ENCODE results near the gene SYTL4. TPM values are rescaled to one million over a fixed set of nuclear protein-coding genes. Genes with fewer than 3 reads are reported as not detected.

The SYTL4 gene
- total RNA-seq, 4 donors from 2014 or later, result 9.5 to 95.3 (median 22.0) TPM

DNA sequence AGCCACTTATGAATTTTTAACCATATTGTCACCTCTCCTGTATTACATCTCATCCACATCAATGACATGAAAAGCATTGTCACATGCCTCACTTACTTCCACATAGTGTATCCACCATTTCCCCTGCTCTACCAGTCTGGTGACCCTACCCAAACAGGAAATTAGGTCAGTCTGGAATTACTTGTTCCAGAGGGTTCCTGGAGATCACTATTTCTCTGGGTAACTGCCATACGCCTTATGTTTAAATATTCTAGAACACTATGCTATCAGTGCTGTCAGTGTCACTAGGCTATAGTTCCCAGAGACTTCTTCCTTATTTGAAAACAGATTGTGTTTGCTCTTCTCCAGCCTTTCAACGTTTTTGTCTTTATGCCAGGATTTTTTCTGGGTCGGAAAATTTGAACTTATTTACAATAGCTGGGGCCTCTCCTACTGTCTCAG, 73.0 kb downstream of the SYTL4 start:
- TF ChIP-seq, protein P1, sequence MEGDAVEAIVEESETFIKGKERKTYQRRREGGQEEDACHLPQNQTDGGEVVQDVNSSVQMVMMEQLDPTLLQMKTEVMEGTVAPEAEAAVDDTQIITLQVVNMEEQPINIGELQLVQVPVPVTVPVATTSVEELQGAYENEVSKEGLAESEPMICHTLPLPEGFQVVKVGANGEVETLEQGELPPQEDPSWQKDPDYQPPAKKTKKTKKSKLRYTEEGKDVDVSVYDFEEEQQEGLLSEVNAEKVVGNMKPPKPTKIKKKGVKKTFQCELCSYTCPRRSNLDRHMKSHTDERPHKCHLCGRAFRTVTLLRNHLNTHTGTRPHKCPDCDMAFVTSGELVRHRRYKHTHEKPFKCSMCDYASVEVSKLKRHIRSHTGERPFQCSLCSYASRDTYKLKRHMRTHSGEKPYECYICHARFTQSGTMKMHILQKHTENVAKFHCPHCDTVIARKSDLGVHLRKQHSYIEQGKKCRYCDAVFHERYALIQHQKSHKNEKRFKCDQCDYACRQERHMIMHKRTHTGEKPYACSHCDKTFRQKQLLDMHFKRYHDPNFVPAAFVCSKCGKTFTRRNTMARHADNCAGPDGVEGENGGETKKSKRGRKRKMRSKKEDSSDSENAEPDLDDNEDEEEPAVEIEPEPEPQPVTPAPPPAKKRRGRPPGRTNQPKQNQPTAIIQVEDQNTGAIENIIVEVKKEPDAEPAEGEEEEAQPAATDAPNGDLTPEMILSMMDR (IDR thresholded peaks at IDR 0.05; ENCODE audit: low read depth), result no peak

DNA sequence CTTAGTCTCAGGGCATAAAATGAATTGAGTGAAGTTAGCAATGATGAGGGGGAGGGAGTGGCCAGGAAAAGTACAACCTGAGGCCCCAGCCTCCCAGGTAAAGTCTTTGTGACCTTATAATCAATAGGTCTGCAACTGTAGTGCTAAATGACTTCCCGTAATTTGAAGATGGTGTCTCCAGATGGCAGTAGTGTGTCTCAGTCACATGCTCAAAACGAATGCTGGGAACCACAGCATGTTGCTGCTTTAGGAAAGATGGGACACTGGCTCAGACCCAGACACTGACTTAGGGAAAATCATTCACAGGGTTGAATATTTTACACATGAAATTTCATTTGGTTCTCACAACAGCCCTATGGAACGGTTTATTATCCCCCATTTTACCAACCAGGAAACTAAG, 77.7 kb downstream of the SYTL4 start:
- TF ChIP-seq, protein P1 (IDR thresholded peaks at IDR 0.05; ENCODE audit: low read depth), result no peak

DNA sequence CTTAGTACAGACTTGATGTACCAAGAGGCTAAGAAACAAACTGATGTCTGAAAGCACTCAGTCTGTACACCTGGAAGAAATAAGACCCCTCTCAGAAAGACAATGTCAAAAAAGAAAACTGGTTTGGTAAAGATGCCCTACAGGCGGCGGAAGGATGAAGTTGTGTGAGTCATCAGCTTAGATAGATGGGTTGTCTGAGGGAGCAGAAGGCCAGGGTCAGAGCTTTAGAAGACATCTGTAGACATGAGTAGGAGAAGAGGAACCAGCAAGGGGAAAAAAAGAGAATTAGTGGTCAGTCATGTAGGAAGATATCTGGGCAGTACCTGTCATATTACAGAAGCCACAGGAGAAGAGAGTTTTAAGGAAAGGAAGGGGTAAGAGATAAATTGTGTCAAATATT, 79.7 kb downstream of the SYTL4 start:
- TF ChIP-seq, protein P1 (IDR thresholded peaks at IDR 0.05; ENCODE audit: low read depth), result no peak

DNA sequence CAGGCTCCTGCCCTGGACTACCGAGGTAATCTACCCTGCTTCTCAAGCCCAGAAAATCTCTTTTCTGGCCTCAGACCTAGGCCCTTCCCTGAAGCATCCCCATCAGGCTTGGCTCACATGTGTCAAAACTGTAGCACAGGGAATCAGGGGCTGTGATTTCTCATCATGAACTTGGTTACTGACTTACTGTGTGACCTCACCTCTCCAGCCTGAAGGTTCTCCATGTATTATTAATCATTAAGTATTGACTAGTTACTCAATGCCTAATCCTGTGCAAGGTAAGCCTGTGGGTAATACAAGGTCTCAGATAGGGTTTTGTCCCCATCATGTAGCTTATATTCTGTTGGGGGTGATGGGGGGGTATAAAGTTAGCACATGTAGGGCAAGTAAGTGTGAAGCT, 81.1 kb downstream of the SYTL4 start:
- TF ChIP-seq, protein P1 (IDR thresholded peaks at IDR 0.05; ENCODE audit: low read depth), result no peak

DNA sequence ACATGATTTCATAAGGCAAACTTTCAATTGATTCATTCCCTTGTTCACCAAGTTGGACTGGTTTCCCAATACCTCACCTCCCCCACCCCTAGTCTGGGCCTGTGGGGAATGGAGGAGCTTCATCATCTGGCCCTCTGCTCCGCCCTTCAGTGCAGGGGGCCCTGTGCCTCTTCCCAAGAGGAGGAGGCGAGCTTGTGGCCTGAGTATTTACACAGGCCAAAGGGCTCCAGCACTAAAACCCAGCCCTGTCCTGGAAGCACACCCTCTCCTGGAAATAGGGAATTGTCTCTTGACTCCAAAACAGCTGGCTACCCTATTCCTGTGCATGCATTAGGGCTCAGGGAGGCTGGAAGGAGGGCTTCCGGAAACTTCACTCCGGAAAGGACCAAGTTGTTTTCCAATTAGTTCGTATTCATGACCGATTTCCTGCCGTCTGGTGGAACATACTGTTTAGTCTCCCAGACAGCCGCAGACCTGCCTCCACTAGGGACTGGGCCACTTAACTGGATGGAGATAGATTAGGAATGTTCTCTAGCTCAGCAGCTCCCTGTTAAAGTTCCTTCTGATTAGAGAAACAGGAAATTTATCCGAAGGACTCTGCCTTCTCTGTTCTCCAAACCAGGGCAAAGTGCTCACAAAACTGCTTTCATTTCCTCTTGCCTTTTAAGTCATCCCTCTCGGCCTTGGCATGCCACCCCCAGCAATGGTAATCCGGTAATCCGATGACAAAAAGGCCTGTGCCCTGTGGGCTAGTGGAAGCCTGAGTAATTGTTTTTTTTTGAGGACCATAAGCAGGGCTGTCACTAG, 82.2 kb downstream of the SYTL4 start:
- TF ChIP-seq, protein P1 (IDR thresholded peaks at IDR 0.05; ENCODE audit: low read depth), result no peak

DNA sequence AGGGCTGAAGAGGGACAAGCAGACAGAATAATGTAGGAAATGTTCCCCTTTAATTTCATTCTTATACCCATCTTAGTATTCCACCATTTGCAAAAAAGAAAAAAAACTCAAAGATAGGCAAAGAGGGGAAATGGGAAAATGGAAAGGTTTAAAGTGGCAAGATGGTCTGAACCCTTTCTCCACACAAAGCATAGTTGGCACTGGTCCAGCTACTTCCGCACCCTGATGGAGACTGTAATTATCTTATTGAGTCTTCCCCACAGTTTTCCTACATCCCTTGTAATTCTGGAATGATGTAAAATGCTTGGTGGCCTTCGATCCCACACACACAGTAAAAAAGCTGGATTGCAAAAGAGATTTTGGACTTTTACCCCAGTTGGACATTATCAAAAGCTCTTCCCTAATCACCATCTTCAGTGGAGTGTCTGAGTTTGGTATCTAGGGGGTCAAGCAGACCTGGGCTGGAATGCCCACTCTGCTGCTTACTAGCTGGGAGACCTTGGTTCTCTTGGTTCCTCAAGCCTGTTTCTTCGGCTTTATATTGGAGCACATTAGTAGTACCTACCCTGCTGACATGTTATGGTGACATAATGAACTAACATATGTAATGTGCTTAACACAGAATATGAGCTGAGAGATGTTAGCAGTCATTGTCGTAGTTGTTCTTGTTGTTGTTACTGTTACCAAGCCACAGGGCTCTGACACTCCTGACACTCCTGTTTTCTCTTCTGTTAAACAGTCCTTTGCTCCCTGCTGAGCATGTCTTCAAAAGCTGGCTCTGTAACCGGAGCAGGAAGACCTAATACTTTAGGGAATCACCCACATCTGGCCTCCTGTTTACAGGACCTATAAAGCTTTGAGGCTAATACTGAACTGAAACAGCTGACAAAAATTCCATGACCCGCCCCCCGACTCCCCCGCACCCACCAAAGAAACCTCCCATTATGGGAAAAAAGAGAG, 83.2 kb downstream of the SYTL4 start:
- TF ChIP-seq, protein P1 (IDR thresholded peaks at IDR 0.05; ENCODE audit: low read depth), result no peak

DNA sequence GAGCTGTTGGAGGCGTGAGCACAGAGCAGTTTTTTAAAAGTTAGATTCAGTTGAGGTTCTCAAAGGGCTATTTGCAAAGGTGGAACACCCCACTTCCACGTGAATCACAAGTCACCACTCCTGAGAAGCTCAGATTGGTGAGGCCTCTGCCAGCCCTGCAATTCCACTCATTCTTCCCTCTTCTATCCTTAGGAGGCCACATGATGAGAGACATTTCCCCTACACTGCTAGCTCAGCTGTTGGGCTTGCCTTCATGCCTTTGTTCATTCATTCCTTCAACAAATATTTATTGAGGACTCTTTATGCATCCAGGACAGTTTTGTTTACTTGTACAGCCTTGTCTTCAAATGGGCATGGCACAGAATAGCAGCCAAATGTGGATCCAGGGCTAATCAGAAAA, 84.2 kb downstream of the SYTL4 start:
- TF ChIP-seq, protein P1 (IDR thresholded peaks at IDR 0.05; ENCODE audit: low read depth), result no peak

All from subcutaneous adipose tissue (tissue), 4 donors.